WTC11 (cell line): ENCODE data around the gene SLC45A3.

Experiments
- CBFB ChIP-seq: sonication (generic); formaldehyde crosslinking; IDR thresholded peaks from 2 replicates; pipeline ENCODE4 v1.8.1; 2022; ENCODE audit warnings: mild to moderate bottlenecking, low read depth, missing genetic modification reagents
- CREM ChIP-seq: sonication (generic); formaldehyde crosslinking; IDR thresholded peaks from 2 replicates; pipeline ENCODE4 v1.8.1; 2022; ENCODE audit warnings: mild to moderate bottlenecking, missing genetic modification reagents, moderate library complexity
- ETV6 ChIP-seq: sonication (generic); formaldehyde crosslinking; IDR thresholded peaks from 2 replicates; pipeline ENCODE4 v1.8.1; 2022; ENCODE audit warnings: mild to moderate bottlenecking, missing genetic modification reagents
- FOXJ3 ChIP-seq: sonication (generic); formaldehyde crosslinking; IDR thresholded peaks from 2 replicates; pipeline ENCODE4 v1.9.0; 2021; ENCODE audit warnings: missing genetic modification reagents, mild to moderate bottlenecking, borderline replicate concordance
- JUN ChIP-seq: sonication (generic); formaldehyde crosslinking; IDR thresholded peaks from 2 replicates; pipeline ENCODE4 v1.8.0; 2023; ENCODE audit warnings: mild to moderate bottlenecking, missing genetic modification reagents
- TP53 ChIP-seq: sonication (generic); formaldehyde crosslinking; IDR thresholded peaks from 2 replicates; pipeline ENCODE4 v1.8.1; 2023; ENCODE audit warnings: mild to moderate bottlenecking, missing genetic modification reagents
- TF ChIP-seq, protein P1 (sequence below): fragments of 200-600 bp; IDR thresholded peaks from 2 replicates; pipeline ENCODE4 v1.8.0; 2022; ENCODE audit warnings: antibody characterized with exemption
- TF ChIP-seq, protein P2 (sequence below): sonication (generic); formaldehyde crosslinking; IDR thresholded peaks from 2 replicates; pipeline ENCODE4 v1.8.1; 2023; ENCODE audit warnings: mild to moderate bottlenecking, missing genetic modification reagents
- TF ChIP-seq, protein P3 (sequence below): sonication (generic); formaldehyde crosslinking; IDR thresholded peaks from 2 replicates; pipeline ENCODE4 v1.8.0; 2022; ENCODE audit warnings: mild to moderate bottlenecking, missing genetic modification reagents
- TF ChIP-seq, protein P4 (sequence below): sonication (generic); formaldehyde crosslinking; IDR thresholded peaks from 2 replicates; pipeline ENCODE4 v1.8.1; 2022; ENCODE audit warnings: low read depth, mild to moderate bottlenecking, moderate library complexity, missing genetic modification reagents, borderline replicate concordance
- TF ChIP-seq, protein P5 (sequence below): sonication (generic); formaldehyde crosslinking; IDR thresholded peaks from 2 replicates; pipeline ENCODE4 v1.8.1; 2023; ENCODE audit warnings: mild to moderate bottlenecking, missing genetic modification reagents
- TF ChIP-seq, protein P6 (sequence below): sonication (generic); formaldehyde crosslinking; IDR thresholded peaks from 2 replicates; pipeline ENCODE4 v1.8.0; 2022; ENCODE audit warnings: mild to moderate bottlenecking, missing genetic modification reagents

DNA sequence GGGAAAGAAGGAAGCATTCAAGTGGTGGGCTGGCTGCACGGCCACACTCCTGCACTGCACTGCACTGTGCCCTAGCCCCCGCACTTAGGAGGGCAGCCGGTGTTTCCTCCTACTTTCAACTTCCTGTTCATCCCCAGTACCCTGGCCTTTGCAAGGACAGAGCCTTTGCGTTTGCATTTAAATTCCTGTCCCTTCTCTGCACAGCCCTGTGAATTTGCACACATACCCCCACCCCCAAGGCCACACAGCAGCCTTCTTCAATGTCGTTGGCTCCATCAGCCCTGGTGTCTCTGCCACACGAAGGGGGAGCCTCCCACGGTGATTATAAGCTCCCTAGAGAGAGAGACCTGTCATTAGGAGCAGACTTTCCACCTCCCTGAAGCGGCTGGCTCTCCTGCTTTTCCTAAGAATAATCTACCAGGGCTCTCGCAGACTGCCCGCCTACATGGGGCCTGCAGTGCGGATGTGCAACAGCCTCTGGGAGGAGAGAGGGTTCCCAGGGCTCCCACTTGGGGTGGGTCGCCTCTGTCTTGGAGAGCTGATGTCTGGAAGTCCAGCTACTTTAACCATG is 13.2 kb upstream of the SLC45A3 start:
- TF ChIP-seq, protein P1, sequence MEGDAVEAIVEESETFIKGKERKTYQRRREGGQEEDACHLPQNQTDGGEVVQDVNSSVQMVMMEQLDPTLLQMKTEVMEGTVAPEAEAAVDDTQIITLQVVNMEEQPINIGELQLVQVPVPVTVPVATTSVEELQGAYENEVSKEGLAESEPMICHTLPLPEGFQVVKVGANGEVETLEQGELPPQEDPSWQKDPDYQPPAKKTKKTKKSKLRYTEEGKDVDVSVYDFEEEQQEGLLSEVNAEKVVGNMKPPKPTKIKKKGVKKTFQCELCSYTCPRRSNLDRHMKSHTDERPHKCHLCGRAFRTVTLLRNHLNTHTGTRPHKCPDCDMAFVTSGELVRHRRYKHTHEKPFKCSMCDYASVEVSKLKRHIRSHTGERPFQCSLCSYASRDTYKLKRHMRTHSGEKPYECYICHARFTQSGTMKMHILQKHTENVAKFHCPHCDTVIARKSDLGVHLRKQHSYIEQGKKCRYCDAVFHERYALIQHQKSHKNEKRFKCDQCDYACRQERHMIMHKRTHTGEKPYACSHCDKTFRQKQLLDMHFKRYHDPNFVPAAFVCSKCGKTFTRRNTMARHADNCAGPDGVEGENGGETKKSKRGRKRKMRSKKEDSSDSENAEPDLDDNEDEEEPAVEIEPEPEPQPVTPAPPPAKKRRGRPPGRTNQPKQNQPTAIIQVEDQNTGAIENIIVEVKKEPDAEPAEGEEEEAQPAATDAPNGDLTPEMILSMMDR, result no peak
- TF ChIP-seq, protein P2, sequence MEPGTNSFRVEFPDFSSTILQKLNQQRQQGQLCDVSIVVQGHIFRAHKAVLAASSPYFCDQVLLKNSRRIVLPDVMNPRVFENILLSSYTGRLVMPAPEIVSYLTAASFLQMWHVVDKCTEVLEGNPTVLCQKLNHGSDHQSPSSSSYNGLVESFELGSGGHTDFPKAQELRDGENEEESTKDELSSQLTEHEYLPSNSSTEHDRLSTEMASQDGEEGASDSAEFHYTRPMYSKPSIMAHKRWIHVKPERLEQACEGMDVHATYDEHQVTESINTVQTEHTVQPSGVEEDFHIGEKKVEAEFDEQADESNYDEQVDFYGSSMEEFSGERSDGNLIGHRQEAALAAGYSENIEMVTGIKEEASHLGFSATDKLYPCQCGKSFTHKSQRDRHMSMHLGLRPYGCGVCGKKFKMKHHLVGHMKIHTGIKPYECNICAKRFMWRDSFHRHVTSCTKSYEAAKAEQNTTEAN (CRISPR knock-in tag), result no peak
- TF ChIP-seq CREM, result no peak
- no peak for TF ChIP-seq JUN
- TF ChIP-seq, protein P3, sequence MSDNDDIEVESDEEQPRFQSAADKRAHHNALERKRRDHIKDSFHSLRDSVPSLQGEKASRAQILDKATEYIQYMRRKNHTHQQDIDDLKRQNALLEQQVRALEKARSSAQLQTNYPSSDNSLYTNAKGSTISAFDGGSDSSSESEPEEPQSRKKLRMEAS (CRISPR knock-in tag), result no peak
- TF ChIP-seq, protein P4, sequence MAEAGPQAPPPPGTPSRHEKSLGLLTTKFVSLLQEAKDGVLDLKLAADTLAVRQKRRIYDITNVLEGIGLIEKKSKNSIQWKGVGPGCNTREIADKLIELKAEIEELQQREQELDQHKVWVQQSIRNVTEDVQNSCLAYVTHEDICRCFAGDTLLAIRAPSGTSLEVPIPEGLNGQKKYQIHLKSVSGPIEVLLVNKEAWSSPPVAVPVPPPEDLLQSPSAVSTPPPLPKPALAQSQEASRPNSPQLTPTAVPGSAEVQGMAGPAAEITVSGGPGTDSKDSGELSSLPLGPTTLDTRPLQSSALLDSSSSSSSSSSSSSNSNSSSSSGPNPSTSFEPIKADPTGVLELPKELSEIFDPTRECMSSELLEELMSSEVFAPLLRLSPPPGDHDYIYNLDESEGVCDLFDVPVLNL (CRISPR knock-in tag), result no peak
- TF ChIP-seq, protein P5, sequence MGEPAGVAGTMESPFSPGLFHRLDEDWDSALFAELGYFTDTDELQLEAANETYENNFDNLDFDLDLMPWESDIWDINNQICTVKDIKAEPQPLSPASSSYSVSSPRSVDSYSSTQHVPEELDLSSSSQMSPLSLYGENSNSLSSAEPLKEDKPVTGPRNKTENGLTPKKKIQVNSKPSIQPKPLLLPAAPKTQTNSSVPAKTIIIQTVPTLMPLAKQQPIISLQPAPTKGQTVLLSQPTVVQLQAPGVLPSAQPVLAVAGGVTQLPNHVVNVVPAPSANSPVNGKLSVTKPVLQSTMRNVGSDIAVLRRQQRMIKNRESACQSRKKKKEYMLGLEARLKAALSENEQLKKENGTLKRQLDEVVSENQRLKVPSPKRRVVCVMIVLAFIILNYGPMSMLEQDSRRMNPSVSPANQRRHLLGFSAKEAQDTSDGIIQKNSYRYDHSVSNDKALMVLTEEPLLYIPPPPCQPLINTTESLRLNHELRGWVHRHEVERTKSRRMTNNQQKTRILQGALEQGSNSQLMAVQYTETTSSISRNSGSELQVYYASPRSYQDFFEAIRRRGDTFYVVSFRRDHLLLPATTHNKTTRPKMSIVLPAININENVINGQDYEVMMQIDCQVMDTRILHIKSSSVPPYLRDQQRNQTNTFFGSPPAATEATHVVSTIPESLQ, result no peak
- TF ChIP-seq ETV6, result no peak
- no peak for TF ChIP-seq TP53 (CRISPR knock-in tag)
- no peak for TF ChIP-seq CBFB
- TF ChIP-seq, protein P6, sequence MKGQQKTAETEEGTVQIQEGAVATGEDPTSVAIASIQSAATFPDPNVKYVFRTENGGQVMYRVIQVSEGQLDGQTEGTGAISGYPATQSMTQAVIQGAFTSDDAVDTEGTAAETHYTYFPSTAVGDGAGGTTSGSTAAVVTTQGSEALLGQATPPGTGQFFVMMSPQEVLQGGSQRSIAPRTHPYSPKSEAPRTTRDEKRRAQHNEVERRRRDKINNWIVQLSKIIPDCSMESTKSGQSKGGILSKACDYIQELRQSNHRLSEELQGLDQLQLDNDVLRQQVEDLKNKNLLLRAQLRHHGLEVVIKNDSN (CRISPR knock-in tag), result no peak
- no peak for TF ChIP-seq FOXJ3 (CRISPR knock-in tag)
